Esophagus squamous epithelium (tissue), 5 donors: ENCODE data around the gene RNASE8. TPM values are rescaled to one million over a fixed set of nuclear protein-coding genes. Genes with fewer than 3 reads are reported as not detected.

Experiments used
- DNase-seq: peaks from one replicate; lab custom pipeline; 2025; lab: John Stamatoyannopoulos, UW
- H3K27ac ChIP-seq, 4 donors: fragments of 200-600 bp; sonication (generic); one replicate each; pipeline ENCODE4 v1.5.1; 2016 to 2019; ENCODE audit warnings: mild to moderate bottlenecking in 1 of 4
- H3K27me3 ChIP-seq, 4 donors: fragments of 200-600 bp; sonication (generic); 1 replicate in 3 of 4; 2 replicates in 1 of 4; pipeline versions ENCODE4 v1.5.1 to v1.6.0; 2017 to 2021; ENCODE audit warnings: antibody characterized with exemption in 1 of 4
- H3K36me3 ChIP-seq, 3 donors: fragments of 200-600 bp; sonication (generic); one replicate each; pipeline ENCODE4 v1.5.1; 2016 to 2019
- H3K4me1 ChIP-seq, 3 donors: fragments of 200-600 bp; sonication (generic); one replicate each; pipeline ENCODE4 v1.5.1; 2017 to 2019
- H3K4me3 ChIP-seq, 4 donors: fragments of 200-600 bp; sonication (generic); 1 replicate in 3 of 4; 2 replicates in 1 of 4; pipeline ENCODE4 v1.5.1; 2016 to 2019; ENCODE audit warnings: mild to moderate bottlenecking in 2 of 4, moderate library complexity in 1 of 4
- H3K9me3 ChIP-seq, 3 donors: fragments of 200-600 bp; sonication (generic); one replicate each; pipeline ENCODE4 v1.5.1; 2016 to 2019
- CTCF ChIP-seq, 6 experiments: fragments of 450-650 bp in 4 of 6; fragments of 200-600 bp in 2 of 6; sonication (generic) in 2 of 6; IDR thresholded peaks; one replicate each; pipeline ENCODE4 v1.5.1; 2016 to 2019; ENCODE audit warnings: antibody characterized with exemption in 6 of 6, mild to moderate bottlenecking in 4 of 6, moderate library complexity in 4 of 6
- POLR2A ChIP-seq, 4 donors: fragments of 450-650 bp; IDR thresholded peaks; one replicate each; pipeline ENCODE4 v1.6.1; 2017; ENCODE audit warnings: antibody characterized with exemption in 4 of 4, mild to moderate bottlenecking in 4 of 4, moderate library complexity in 3 of 4
- WGBS, 2 donors: methylation state at CpG; one replicate each; pipeline ENCODE4 v1.1.5; 2018; 5-methylcytosine and 5-hydroxymethylcytosine counted together
- intact Hi-C: fragments of 100-400 bp; cut with DNase I; formaldehyde crosslinking; loops from one replicate; pipeline ENCODE4 v1.15.0; 2022
- total RNA-seq, 4 donors: library from RNA; depleted of rRNA; stranded (reverse); fragments of >200 nt; gene quantifications; one replicate each; pipeline ENCODE4 v1.1.0, GENCODE V29; 2016
- donor health status: DM: yes; HTN: yes; CAD: no.

The RNASE8 gene
- total RNA-seq, 4 donors from 2014 or later: not detected

GRCh38 chr14:21036751-21037150 lies 20.9 kb upstream of the RNASE8 start:
- Histone ChIP-seq H3K9me3 (no peaks in the 10 kb centered on the region), H3K4me3 (no peak overlapping the region), H3K36me3 (no peaks in the 10 kb centered on the region), H3K27ac (peak overlapping the region in 3 of 4 donors; percentile 16 to 84 (median 37)), H3K27me3 (no peaks in the 10 kb centered on the region), H3K4me1 (peaks cover 24 to 56% (median 24%) of the 10 kb centered on the region in 3 donors)
- WGBS, 2 donors: 69 to 82% methylated on average over 7 of the region's 7 CpGs
- intact Hi-C loops: no loop called here
- no peak for DNase-seq
- no peak for TF ChIP-seq CTCF (IDR thresholded peaks at IDR 0.05)
- no peak for TF ChIP-seq POLR2A (IDR thresholded peaks at IDR 0.05)

GRCh38 chr14:21037156-21037555 lies 20.5 kb upstream of the RNASE8 start:
- intact Hi-C loops: no loop called here
- no peak overlapping the region for H3K4me3 ChIP-seq
- H3K27me3 ChIP-seq: no peaks in the 10 kb centered on the region
- no peak for DNase-seq
- H3K9me3 ChIP-seq: no peaks in the 10 kb centered on the region
- no peaks in the 10 kb centered on the region for H3K36me3 ChIP-seq
- WGBS, 2 donors: 68 to 81% methylated on average over 3 of the region's 3 CpGs
- H3K4me1 ChIP-seq: peaks cover 24 to 60% (median 24%) of the 10 kb centered on the region in 3 donors
- H3K27ac ChIP-seq: peak overlapping the region in 3 of 4 donors; percentile 16 to 84 (median 37)
- no peak for TF ChIP-seq CTCF (IDR thresholded peaks at IDR 0.05)
- TF ChIP-seq POLR2A (IDR thresholded peaks at IDR 0.05): no peak

GRCh38 chr14:21038441-21039422 lies 18.9 kb upstream of the RNASE8 start:
- Histone ChIP-seq H3K27ac (peak overlapping the region; percentile 53 to 84 (median 82)), H3K27me3 (no peaks in the 10 kb centered on the region), H3K9me3 (no peaks in the 10 kb centered on the region), H3K36me3 (no peaks in the 10 kb centered on the region), H3K4me3 (peak overlapping the region in 2 of 4 donors; percentile 7 to 29), H3K4me1 (peaks cover 27 to 68% (median 34%) of the 10 kb centered on the region in 3 donors)
- intact Hi-C loops: no loop called here
- WGBS, 2 donors: 18 to 20% methylated on average over 9 to 10 of the region's 10 CpGs
- TF ChIP-seq CTCF (IDR thresholded peaks at IDR 0.05): no peak
- TF ChIP-seq POLR2A (IDR thresholded peaks at IDR 0.05): peak in 1 of 4 donors; percentile 28
- DNase-seq: no peak

GRCh38 chr14:21039585-21040369 lies 17.8 kb upstream of the RNASE8 start:
- Histone ChIP-seq H3K36me3 (no peaks in the 10 kb centered on the region), H3K27ac (peak overlapping the region; percentile 53 to 84 (median 82)), H3K9me3 (no peaks in the 10 kb centered on the region), H3K4me1 (peaks cover 27 to 77% (median 36%) of the 10 kb centered on the region in 3 donors), H3K27me3 (no peaks in the 10 kb centered on the region), H3K4me3 (peak overlapping the region in 1 of 4 donors; percentile 29)
- TF ChIP-seq CTCF (IDR thresholded peaks at IDR 0.05) (peak; percentile 34 to 73 (median 64)), POLR2A (IDR thresholded peaks at IDR 0.05) (no peak)
- DNase-seq: no peak
- intact Hi-C loops: no loop called here
- WGBS, 2 donors: 34 to 39% methylated on average over 8 of the region's 8 CpGs
